ENCODE measurements around the gene COG5. TPM values are rescaled to one million over a fixed set of nuclear protein-coding genes. Genes with fewer than 3 reads are reported as not detected.

The COG5 gene
- total and polyA plus RNA-seq, 2 experiments from 2014 or later = 15.8 to 53.5 TPM

GRCh38 chr7:107370816-107371215 lies 192.9 kb downstream of the COG5 start:
- no peak for TF ChIP-seq CTCF (IDR thresholded peaks at IDR 0.05; ENCODE audit: poor library complexity)
- TF ChIP-seq EZH2 (IDR thresholded peaks at IDR 0.05; ENCODE audit: borderline replicate concordance) = no peak
- TF ChIP-seq EZH2phosphoT487 (IDR thresholded peaks at IDR 0.05; ENCODE audit: low read depth, severe bottlenecking, unreplicated experiment) = no peak
- WGBS (ENCODE audit: low lambda C conversion rate, missing lambda C conversion rate) = 76% methylated on average over 1 of the region's 1 CpG
- no peaks in the 10 kb centered on the region for H3K9me2 ChIP-seq (replicated peaks; ENCODE audit: insufficient read depth)
- H3K36me3 ChIP-seq (replicated peaks; ENCODE audit: insufficient read depth, low read depth) = no peaks in the 10 kb centered on the region
- no peak overlapping the region for H3K4me3 ChIP-seq
- no peaks in the 10 kb centered on the region for H3K27me3 ChIP-seq
- no peak overlapping the region for H2AFZ ChIP-seq
- H4K20me1 ChIP-seq (ENCODE audit: insufficient read depth, poor library complexity, severe bottlenecking) = no peaks in the 10 kb centered on the region
- H3K9me3 ChIP-seq (ENCODE audit: low read depth) = no peaks in the 10 kb centered on the region
- no peaks in the 10 kb centered on the region for H3K4me1 ChIP-seq (ENCODE audit: insufficient read depth)
- no peak overlapping the region for H3K27ac ChIP-seq
- no peak overlapping the region for H3K4me2 ChIP-seq
- H3K79me2 ChIP-seq = no peaks in the 10 kb centered on the region
- no peak for DNase-seq (ENCODE audit: low spot score)

- 89% methylated on average over 1 of the region's 1 CpG for WGBS (ENCODE audit: low lambda C conversion rate, missing lambda C conversion rate)
- Histone ChIP-seq H3K27ac (no peak overlapping the region), H3K79me2 (no peaks in the 10 kb centered on the region), H2AFZ (no peak overlapping the region), H3K4me2 (no peak overlapping the region), H3K9me3 (ENCODE audit: low read depth) (no peaks in the 10 kb centered on the region), H4K20me1 (ENCODE audit: insufficient read depth, poor library complexity, severe bottlenecking) (no peaks in the 10 kb centered on the region), H3K27me3 (no peaks in the 10 kb centered on the region), H3K4me3 (no peak overlapping the region), H3K36me3 (replicated peaks; ENCODE audit: insufficient read depth, low read depth) (no peaks in the 10 kb centered on the region), H3K9me2 (replicated peaks; ENCODE audit: insufficient read depth) (no peaks in the 10 kb centered on the region), H3K4me1 (ENCODE audit: insufficient read depth) (no peaks in the 10 kb centered on the region)
- no peak for DNase-seq (ENCODE audit: low spot score)
- TF ChIP-seq CTCF (IDR thresholded peaks at IDR 0.05; ENCODE audit: poor library complexity) (no peak), EZH2 (IDR thresholded peaks at IDR 0.05; ENCODE audit: borderline replicate concordance) (no peak), EZH2phosphoT487 (IDR thresholded peaks at IDR 0.05; ENCODE audit: low read depth, severe bottlenecking, unreplicated experiment) (no peak)
These were observed 198.9 kb downstream of the COG5 start for GRCh38 chr7:107364787-107365186.

GRCh38 chr7:107359520-107360316 lies 204.0 kb downstream of the COG5 start:
- Histone ChIP-seq H3K9me3 (ENCODE audit: low read depth) (no peaks in the 10 kb centered on the region), H3K27ac (no peak overlapping the region), H3K27me3 (no peaks in the 10 kb centered on the region), H3K4me2 (no peak overlapping the region), H2AFZ (no peak overlapping the region), H3K4me3 (no peak overlapping the region), H4K20me1 (ENCODE audit: insufficient read depth, poor library complexity, severe bottlenecking) (no peaks in the 10 kb centered on the region), H3K9me2 (replicated peaks; ENCODE audit: insufficient read depth) (no peaks in the 10 kb centered on the region), H3K79me2 (no peaks in the 10 kb centered on the region), H3K4me1 (ENCODE audit: insufficient read depth) (no peaks in the 10 kb centered on the region), H3K36me3 (replicated peaks; ENCODE audit: insufficient read depth, low read depth) (no peaks in the 10 kb centered on the region)
- TF ChIP-seq CTCF (IDR thresholded peaks at IDR 0.05; ENCODE audit: poor library complexity) (no peak), EZH2 (IDR thresholded peaks at IDR 0.05; ENCODE audit: borderline replicate concordance) (no peak), EZH2phosphoT487 (IDR thresholded peaks at IDR 0.05; ENCODE audit: low read depth, severe bottlenecking, unreplicated experiment) (no peak)
- 97% methylated on average over 9 of the region's 9 CpGs for WGBS (ENCODE audit: low lambda C conversion rate, missing lambda C conversion rate)
- no peak for DNase-seq (ENCODE audit: low spot score)
